CD4-positive, CD25-positive, alpha-beta regulatory T cell (primary cell): ENCODE results near the gene CHML. TPM values are rescaled to one million over a fixed set of nuclear protein-coding genes. Genes with fewer than 3 reads are reported as not detected.
A peak's percentile ranks its signal among the peaks of the same experiment; 100 is the strongest.

ENCODE experiments used
- ATAC-seq, 2 donors: fragments of 150-1000 bp; cut with Tn5 transposase; one replicate each; pipeline ENCODE4 v1.10.0; 2021; ENCODE audit warnings: low read depth in 2 of 2, moderate number of reproducible peaks in 2 of 2, moderate library complexity in 1 of 2
- DNase-seq, 3 donors: peaks; one replicate each; pipeline versions ENCODE4 v3.0.0 to v3.0.0-alpha.2; 2012 to 2022; ENCODE audit warnings: mixed read lengths in 1 of 3
- H3K27ac ChIP-seq: one replicate; pipeline ENCODE4 v1.7.0; 2013; ENCODE audit warnings: mild to moderate bottlenecking, low read length; ENCODE audit not compliant: insufficient read depth, poor library complexity, severe bottlenecking
- H3K27me3 ChIP-seq: one replicate; pipeline ENCODE4 v1.7.0; 2013; ENCODE audit warnings: low read length; ENCODE audit not compliant: control insufficient read depth, insufficient read depth
- H3K36me3 ChIP-seq: one replicate; pipeline ENCODE4 v1.7.0; 2013; ENCODE audit warnings: mild to moderate bottlenecking, low read length, moderate library complexity; ENCODE audit not compliant: control insufficient read depth, insufficient read depth
- H3K4me1 ChIP-seq: 2 replicates; pipeline ENCODE4 v1.7.0; 2013; ENCODE audit warnings: mild to moderate bottlenecking, low read length; ENCODE audit not compliant: insufficient read depth, control insufficient read depth, poor library complexity, severe bottlenecking
- H3K4me3 ChIP-seq: one replicate; pipeline ENCODE4 v1.7.0; 2013; ENCODE audit warnings: low read depth, mild to moderate bottlenecking, low read length, moderate library complexity
- H3K9me3 ChIP-seq, 2 experiments: 1 replicate in 1 of 2; 2 replicates in 1 of 2; pipeline ENCODE4 v1.7.0; 2013; ENCODE audit warnings: low read length in 2 of 2, mild to moderate bottlenecking in 1 of 2, moderate library complexity in 1 of 2; ENCODE audit not compliant: control insufficient read depth in 2 of 2
- H3K27ac Mint-ChIP-seq, 3 donors: one replicate each; pipeline ENCODE4 v1.8.0; 2020 to 2022; ENCODE audit warnings: mild to moderate bottlenecking in 3 of 3, mixed read lengths in 3 of 3, moderate library complexity in 2 of 3
- H3K27me3 Mint-ChIP-seq: one replicate; pipeline ENCODE4 v1.8.0; 2022; ENCODE audit warnings: mild to moderate bottlenecking, mixed read lengths
- H3K36me3 Mint-ChIP-seq: one replicate; pipeline ENCODE4 v1.8.0; 2020; ENCODE audit warnings: mixed read lengths
- H3K4me1 Mint-ChIP-seq, 4 donors: one replicate each; pipeline ENCODE4 v1.8.0; 2020 to 2022; ENCODE audit warnings: mixed read lengths in 4 of 4, mild to moderate bottlenecking in 1 of 4
- H3K4me3 Mint-ChIP-seq, 4 donors: one replicate each; pipeline ENCODE4 v1.8.0; 2020 to 2022; ENCODE audit warnings: mild to moderate bottlenecking in 4 of 4, mixed read lengths in 4 of 4, moderate library complexity in 3 of 4
- H3K9me3 Mint-ChIP-seq, 7 donors: one replicate each; pipeline ENCODE4 v1.8.0; 2020 to 2022; ENCODE audit warnings: mixed read lengths in 7 of 7, mild to moderate bottlenecking in 3 of 7, moderate library complexity in 2 of 7
- polyA plus RNA-seq, 4 donors: library from polyadenylated mRNA; unstranded; fragments of 300-500 nt; fragmentation: Illumina TruSeq; gene quantifications; one replicate each; pipeline ENCODE4 v1.2.3, GENCODE V29; 2021
- total RNA-seq: library from RNA; stranded (reverse); gene quantifications from one replicate; pipeline ENCODE4 v1.2.3, GENCODE V29; 2022

The CHML gene
- total and polyA plus RNA-seq, 5 donors from 2014 or later = 1.2 to 5.5 (median 3.3) TPM

- Mint-ChIP-seq H3K27me3 (no peaks in the 10 kb centered on the region), H3K36me3 (peaks cover 19% of the 10 kb centered on the region), H3K4me3 (no peak overlapping the region), H3K27ac (no peak overlapping the region), H3K9me3 (no peaks in the 10 kb centered on the region), H3K4me1 (no peaks in the 10 kb centered on the region)
- no peak for ATAC-seq
- H3K4me1 ChIP-seq = no peaks in the 10 kb centered on the region
- no peaks in the 10 kb centered on the region for H3K9me3 ChIP-seq
- no peak for DNase-seq
- H3K36me3 ChIP-seq = no peaks in the 10 kb centered on the region
- H3K4me3 ChIP-seq = no peak overlapping the region
- no peak overlapping the region for H3K27ac ChIP-seq
- H3K27me3 ChIP-seq = no peaks in the 10 kb centered on the region
These were observed 33.6 kb downstream of the CHML start for GRCh38 chr1:241606544-241606943.

DNA sequence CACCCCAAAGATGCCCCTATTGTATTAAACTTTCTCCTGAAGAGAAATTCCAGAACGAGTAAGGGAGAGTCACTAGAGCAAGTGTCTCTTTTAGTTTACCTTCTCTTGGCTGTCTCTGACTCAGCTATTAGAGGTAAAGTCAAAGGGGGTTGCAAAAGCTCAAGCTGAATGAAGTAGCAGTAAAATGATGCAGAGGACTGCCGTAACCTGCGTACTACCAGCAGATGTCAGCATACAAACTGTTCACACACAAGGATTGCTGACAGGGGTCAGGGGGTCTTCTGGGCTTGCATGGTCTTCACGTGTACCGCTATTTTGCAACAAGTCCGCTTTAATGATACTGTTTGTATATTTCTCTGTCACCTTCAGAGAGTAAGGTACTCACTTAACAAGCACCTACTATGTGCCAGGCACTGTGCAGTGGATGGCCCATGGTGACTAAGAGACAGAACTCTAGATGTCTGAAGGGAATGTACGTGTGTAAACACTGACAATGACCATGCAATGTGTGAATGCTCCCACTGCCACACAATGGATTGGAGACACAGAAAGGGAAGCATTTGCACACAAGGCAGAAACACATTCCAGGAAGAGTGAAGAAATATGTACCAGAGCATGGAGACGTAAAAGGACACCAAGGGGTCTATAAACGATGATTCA is 34.9 kb downstream of the CHML start:
- H3K27me3 Mint-ChIP-seq = no peaks in the 10 kb centered on the region
- H3K9me3 ChIP-seq = no peaks in the 10 kb centered on the region
- ATAC-seq (no peak), DNase-seq (no peak)
- H3K4me3 ChIP-seq = no peak overlapping the region
- H3K9me3 Mint-ChIP-seq = no peaks in the 10 kb centered on the region
- H3K27ac ChIP-seq = no peak overlapping the region
- no peak overlapping the region for H3K4me3 Mint-ChIP-seq
- no peak overlapping the region for H3K27ac Mint-ChIP-seq
- peaks cover 0 to 6% (median 0%) of the 10 kb centered on the region in 4 donors for H3K4me1 Mint-ChIP-seq
- H3K4me1 ChIP-seq = no peaks in the 10 kb centered on the region
- H3K36me3 Mint-ChIP-seq = peaks cover 27% of the 10 kb centered on the region
- no peaks in the 10 kb centered on the region for H3K36me3 ChIP-seq
- H3K27me3 ChIP-seq = no peaks in the 10 kb centered on the region

DNA sequence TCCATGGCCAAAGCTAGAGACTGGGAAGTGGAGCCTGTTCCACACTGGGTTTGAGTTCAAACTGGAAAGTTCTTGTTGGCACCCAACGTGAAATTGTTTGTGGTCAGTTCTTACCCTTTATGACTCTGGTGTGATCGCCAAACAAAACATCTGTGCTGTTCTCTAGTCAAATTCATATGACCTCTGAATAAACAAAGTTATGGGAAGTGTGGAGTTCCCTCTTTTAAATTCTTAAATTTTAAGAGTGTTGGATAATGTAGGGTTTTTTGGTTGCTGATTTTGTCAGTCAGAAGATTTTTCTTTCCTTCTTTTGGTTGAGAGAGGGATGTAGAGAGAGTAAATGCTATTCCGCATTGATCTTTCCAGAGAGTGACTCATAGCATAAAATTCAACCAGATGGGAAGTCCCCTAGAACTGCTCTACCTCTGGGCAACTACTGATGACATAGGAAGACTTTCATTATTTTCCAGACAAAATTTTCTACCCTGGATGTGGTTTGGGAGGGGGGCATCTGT is 36.4 kb downstream of the CHML start:
- DNase-seq (no peak), ATAC-seq (no peak)
- Histone ChIP-seq H3K27me3 (no peaks in the 10 kb centered on the region), H3K9me3 (no peaks in the 10 kb centered on the region), H3K4me1 (no peaks in the 10 kb centered on the region), H3K4me3 (no peak overlapping the region), H3K27ac (no peak overlapping the region), H3K36me3 (no peaks in the 10 kb centered on the region)
- no peaks in the 10 kb centered on the region for H3K9me3 Mint-ChIP-seq
- H3K27me3 Mint-ChIP-seq = no peaks in the 10 kb centered on the region
- H3K4me3 Mint-ChIP-seq = no peak overlapping the region
- peaks cover 27% of the 10 kb centered on the region for H3K36me3 Mint-ChIP-seq
- H3K27ac Mint-ChIP-seq = no peak overlapping the region
- peaks cover 0 to 6% (median 0%) of the 10 kb centered on the region in 4 donors for H3K4me1 Mint-ChIP-seq

GRCh38 chr1:241600496-241600901 is 39.7 kb downstream of the CHML start:
- H3K4me1 ChIP-seq = no peaks in the 10 kb centered on the region
- Mint-ChIP-seq H3K9me3 (no peaks in the 10 kb centered on the region), H3K36me3 (peaks cover 27% of the 10 kb centered on the region), H3K4me1 (peaks cover 0 to 6% (median 0%) of the 10 kb centered on the region in 4 donors), H3K4me3 (no peak overlapping the region), H3K27ac (no peak overlapping the region), H3K27me3 (no peaks in the 10 kb centered on the region)
- no peaks in the 10 kb centered on the region for H3K27me3 ChIP-seq
- no peaks in the 10 kb centered on the region for H3K9me3 ChIP-seq
- no peak overlapping the region for H3K27ac ChIP-seq
- H3K4me3 ChIP-seq = no peak overlapping the region
- DNase-seq = no peak
- no peaks in the 10 kb centered on the region for H3K36me3 ChIP-seq
- no peak for ATAC-seq

DNA sequence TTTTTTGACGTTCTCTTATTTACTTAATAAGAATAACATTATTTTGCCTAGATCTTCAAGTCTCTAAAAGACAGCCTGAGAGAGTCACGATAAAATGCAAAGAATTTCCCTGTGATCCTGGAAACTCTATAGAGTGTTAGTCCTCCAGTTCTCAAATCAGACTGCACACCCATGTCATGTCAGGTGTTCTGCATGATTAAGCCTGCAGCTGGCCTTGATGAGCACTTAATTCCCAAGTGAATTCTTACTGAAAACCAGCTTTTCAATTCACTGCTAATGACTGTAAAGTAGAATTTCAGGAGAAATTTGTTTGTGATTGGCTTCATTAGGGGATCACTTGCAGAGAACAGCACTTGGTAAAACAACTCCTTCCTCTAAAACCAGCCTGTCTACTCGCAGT is 41.9 kb downstream of the CHML start:
- no peak overlapping the region for H3K27ac ChIP-seq
- no peak overlapping the region for H3K4me3 ChIP-seq
- H3K27me3 Mint-ChIP-seq = no peaks in the 10 kb centered on the region
- H3K4me1 ChIP-seq = no peaks in the 10 kb centered on the region
- no peaks in the 10 kb centered on the region for H3K27me3 ChIP-seq
- peaks cover 0 to 6% (median 0%) of the 10 kb centered on the region in 4 donors for H3K4me1 Mint-ChIP-seq
- no peak overlapping the region for H3K27ac Mint-ChIP-seq
- ATAC-seq = no peak
- H3K36me3 Mint-ChIP-seq = peaks cover 32% of the 10 kb centered on the region
- DNase-seq = no peak
- no peaks in the 10 kb centered on the region for H3K9me3 ChIP-seq
- no peak overlapping the region for H3K4me3 Mint-ChIP-seq
- no peaks in the 10 kb centered on the region for H3K9me3 Mint-ChIP-seq
- H3K36me3 ChIP-seq = no peaks in the 10 kb centered on the region

DNA sequence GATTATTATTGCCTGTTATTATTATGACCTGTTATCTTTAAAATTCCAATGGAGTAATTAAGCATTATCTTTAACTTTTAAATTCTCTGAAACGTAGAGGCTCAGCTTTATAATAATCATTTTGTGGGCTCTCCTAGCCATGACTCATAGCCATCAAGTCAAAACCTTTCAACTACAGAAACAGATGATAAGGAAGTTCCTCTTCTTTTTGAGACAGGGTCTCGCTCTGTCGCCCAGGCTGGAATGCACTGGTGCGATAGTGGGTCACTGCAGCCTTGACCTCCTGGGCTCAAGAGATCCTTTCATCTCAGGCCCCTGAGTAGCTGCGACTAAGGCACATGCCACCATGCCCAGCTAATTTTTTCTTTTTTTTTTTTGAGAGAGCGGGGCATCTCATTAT is 43.5 kb downstream of the CHML start:
- Mint-ChIP-seq H3K9me3 (no peaks in the 10 kb centered on the region), H3K36me3 (peaks cover 16% of the 10 kb centered on the region), H3K27ac (no peak overlapping the region), H3K27me3 (no peaks in the 10 kb centered on the region), H3K4me3 (no peak overlapping the region), H3K4me1 (peaks cover 0 to 6% (median 0%) of the 10 kb centered on the region in 4 donors)
- Histone ChIP-seq H3K36me3 (no peaks in the 10 kb centered on the region), H3K4me3 (no peak overlapping the region), H3K9me3 (no peaks in the 10 kb centered on the region), H3K27me3 (no peaks in the 10 kb centered on the region), H3K27ac (no peak overlapping the region), H3K4me1 (no peaks in the 10 kb centered on the region)
- no peak for ATAC-seq
- DNase-seq = no peak

DNA sequence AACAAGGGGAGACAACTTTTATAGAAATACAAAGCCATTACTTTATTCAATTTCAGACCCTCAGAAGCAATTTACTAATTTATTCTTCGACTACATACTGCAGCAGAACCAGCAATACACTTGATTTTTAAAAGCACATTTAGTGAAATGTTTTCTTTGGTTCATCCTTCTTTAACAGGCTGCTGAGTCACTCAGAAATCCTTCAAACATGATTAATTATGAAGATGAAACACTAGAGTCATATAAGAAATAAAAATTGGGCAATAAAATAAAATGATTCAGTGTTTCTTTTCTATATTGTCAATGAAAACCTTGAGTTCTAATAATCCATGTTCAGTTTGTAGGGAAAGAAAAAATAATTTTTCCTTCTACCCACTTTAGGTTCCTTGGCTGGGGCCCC is 47.0 kb downstream of the CHML start:
- no peak overlapping the region for H3K27ac ChIP-seq
- no peaks in the 10 kb centered on the region for H3K9me3 ChIP-seq
- no peaks in the 10 kb centered on the region for H3K4me1 Mint-ChIP-seq
- H3K4me1 ChIP-seq = no peaks in the 10 kb centered on the region
- peaks cover 8% of the 10 kb centered on the region for H3K36me3 Mint-ChIP-seq
- no peaks in the 10 kb centered on the region for H3K27me3 Mint-ChIP-seq
- H3K4me3 Mint-ChIP-seq = no peak overlapping the region
- peak overlapping the region in 1 of 3 donors; percentile 20 for H3K27ac Mint-ChIP-seq
- H3K36me3 ChIP-seq = no peaks in the 10 kb centered on the region
- no peak overlapping the region for H3K4me3 ChIP-seq
- DNase-seq = no peak
- no peak for ATAC-seq
- H3K27me3 ChIP-seq = no peaks in the 10 kb centered on the region
- no peaks in the 10 kb centered on the region for H3K9me3 Mint-ChIP-seq

DNA sequence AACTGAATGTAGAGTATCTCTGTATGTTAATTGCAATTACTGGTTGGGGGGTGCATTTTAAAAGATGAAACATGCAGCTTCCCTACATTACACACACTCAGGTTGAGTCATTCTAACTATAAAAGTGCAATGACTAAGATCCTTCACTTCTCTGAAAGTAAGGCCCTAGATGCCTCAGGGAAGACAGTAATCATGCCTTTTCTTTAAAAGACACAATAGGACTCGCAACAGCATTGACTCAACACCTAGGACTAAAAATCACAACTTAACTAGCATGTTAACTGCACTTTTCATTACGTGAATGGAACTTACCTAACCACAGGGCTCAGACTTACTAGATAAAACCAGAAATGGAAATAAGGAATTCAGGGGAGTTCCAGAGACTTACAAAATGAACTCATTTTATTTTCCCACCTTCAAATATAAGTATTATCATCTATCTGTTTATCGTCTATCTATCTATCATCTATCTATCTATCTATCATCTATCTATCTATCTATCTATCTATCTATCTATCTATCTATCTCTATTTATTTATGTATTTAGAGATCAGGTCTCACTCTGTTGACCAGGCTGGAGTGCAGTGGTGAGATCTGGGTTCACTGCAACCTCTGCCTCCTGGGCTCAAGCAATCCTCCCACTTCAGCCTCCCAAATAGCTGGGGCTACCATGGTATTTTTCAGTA is 47.8 kb downstream of the CHML start:
- Mint-ChIP-seq H3K27ac (peak overlapping the region in 1 of 3 donors; percentile 20), H3K36me3 (peaks cover 8% of the 10 kb centered on the region), H3K27me3 (no peaks in the 10 kb centered on the region), H3K4me3 (no peak overlapping the region), H3K4me1 (no peaks in the 10 kb centered on the region), H3K9me3 (no peaks in the 10 kb centered on the region)
- no peak overlapping the region for H3K4me3 ChIP-seq
- no peak for DNase-seq
- no peaks in the 10 kb centered on the region for H3K36me3 ChIP-seq
- no peaks in the 10 kb centered on the region for H3K4me1 ChIP-seq
- H3K27me3 ChIP-seq = no peaks in the 10 kb centered on the region
- H3K9me3 ChIP-seq = no peaks in the 10 kb centered on the region
- no peak overlapping the region for H3K27ac ChIP-seq
- ATAC-seq = peak in 1 of 2 donors; percentile 37
